H9 (cell line): Measurements from ENCODE around the gene GATAD1. TPM values are rescaled to one million over a fixed set of nuclear protein-coding genes. Genes with fewer than 3 reads are reported as not detected.

Experiments
- DNase-seq: peaks from one replicate; pipeline ENCODE4 v3.0.0-alpha.2; 2017
- H2AFZ ChIP-seq: one replicate; pipeline ENCODE4 v1.6.1; 2013; ENCODE audit warnings: mild to moderate bottlenecking, low read length, control low read depth, moderate library complexity
- H2AK5ac ChIP-seq: 2 replicates; pipeline ENCODE4 v1.6.1; 2013; ENCODE audit warnings: low read length, control low read depth, mixed read lengths; ENCODE audit not compliant: insufficient read length
- H2BK120ac ChIP-seq: one replicate; pipeline ENCODE4 v1.6.1; 2013; ENCODE audit warnings: low read depth, mild to moderate bottlenecking, low read length, control low read depth, inconsistent platforms; ENCODE audit not compliant: poor library complexity, severe bottlenecking
- H2BK12ac ChIP-seq: 2 replicates; pipeline ENCODE4 v1.6.1; 2013; ENCODE audit warnings: low read length, control low read depth, mixed read lengths, low read depth; ENCODE audit not compliant: insufficient read length
- H2BK15ac ChIP-seq: 2 replicates; pipeline ENCODE4 v1.6.1; 2013; ENCODE audit warnings: low read depth, low read length, control low read depth
- H2BK20ac ChIP-seq: one replicate; pipeline ENCODE4 v1.6.1; 2013; ENCODE audit warnings: low read depth, mild to moderate bottlenecking, low read length, control low read depth, inconsistent platforms; ENCODE audit not compliant: poor library complexity, severe bottlenecking
- H2BK5ac ChIP-seq: 2 replicates; pipeline ENCODE4 v1.6.1; 2013; ENCODE audit warnings: low read length, control low read depth, mixed read lengths; ENCODE audit not compliant: insufficient read length
- H3K14ac ChIP-seq: 2 replicates; pipeline ENCODE4 v1.6.1; 2013; ENCODE audit warnings: low read length, control low read depth; ENCODE audit not compliant: insufficient read depth
- H3K18ac ChIP-seq: 2 replicates; pipeline ENCODE4 v1.6.1; 2013; ENCODE audit warnings: low read depth, mild to moderate bottlenecking, mixed read lengths, low read length, control low read depth; ENCODE audit not compliant: insufficient read length
- H3K23ac ChIP-seq: 2 replicates; pipeline ENCODE4 v1.6.1; 2013; ENCODE audit warnings: low read length, control low read depth, mixed read lengths, low read depth; ENCODE audit not compliant: insufficient read length
- H3K23me2 ChIP-seq: 2 replicates; pipeline ENCODE4 v1.6.1; 2013; ENCODE audit warnings: low read depth, mild to moderate bottlenecking, mixed read lengths, low read length, control low read depth; ENCODE audit not compliant: insufficient read length, poor library complexity, severe bottlenecking
- H3K27ac ChIP-seq: 2 replicates; pipeline ENCODE4 v1.5.1; 2013; ENCODE audit warnings: low read length, control low read depth, mixed read lengths, low read depth; ENCODE audit not compliant: insufficient read length
- H3K27me3 ChIP-seq: 2 replicates; pipeline ENCODE4 v1.6.1; 2013; ENCODE audit warnings: low read length, control low read depth, inconsistent platforms; ENCODE audit not compliant: insufficient read depth
- H3K4ac ChIP-seq: 2 replicates; pipeline ENCODE4 v1.6.1; 2013; ENCODE audit warnings: low read depth, mild to moderate bottlenecking, control low read depth, inconsistent platforms, low read length, moderate library complexity
- H3K4me1 ChIP-seq: 2 replicates; pipeline ENCODE4 v1.6.1; 2013; ENCODE audit warnings: low read length, control low read depth, inconsistent platforms; ENCODE audit not compliant: insufficient read depth
- H3K4me2 ChIP-seq: 2 replicates; pipeline ENCODE4 v1.6.1; 2013; ENCODE audit warnings: low read length, control low read depth, mixed read lengths; ENCODE audit not compliant: insufficient read length, insufficient read depth
- H3K56ac ChIP-seq: 2 replicates; pipeline ENCODE4 v1.6.1; 2013; ENCODE audit warnings: low read depth, mild to moderate bottlenecking, mixed read lengths, low read length, control low read depth; ENCODE audit not compliant: insufficient read length
- H3K79me1 ChIP-seq: 2 replicates; pipeline ENCODE4 v1.6.1; 2013; ENCODE audit warnings: low read depth, mild to moderate bottlenecking, moderate library complexity, low read length, control low read depth, inconsistent platforms; ENCODE audit not compliant: insufficient read depth, poor library complexity, severe bottlenecking
- H3K79me2 ChIP-seq: 2 replicates; pipeline ENCODE4 v1.6.1; 2013; ENCODE audit warnings: low read length, control low read depth, inconsistent platforms; ENCODE audit not compliant: insufficient read depth
- H3K9ac ChIP-seq: 2 replicates; pipeline ENCODE4 v1.6.1; 2013; ENCODE audit warnings: low read length, control low read depth, mixed read lengths; ENCODE audit not compliant: insufficient read length; ENCODE audit errors: extremely low read depth
- H3K9me3 ChIP-seq: one replicate; pipeline ENCODE4 v1.6.1; 2013; ENCODE audit warnings: low read depth, low read length, inconsistent platforms; ENCODE audit not compliant: control insufficient read depth
- H3T11ph ChIP-seq: one replicate; pipeline ENCODE4 v1.6.1; 2013; ENCODE audit warnings: mild to moderate bottlenecking, low read length, control low read depth, inconsistent platforms
- H4K20me1 ChIP-seq: one replicate; pipeline ENCODE4 v1.6.1; 2013; ENCODE audit not compliant: control insufficient read depth, insufficient read length, insufficient read depth
- H4K5ac ChIP-seq: 2 replicates; pipeline ENCODE4 v1.6.1; 2013; ENCODE audit warnings: low read depth, mild to moderate bottlenecking, mixed read lengths, low read length, control low read depth; ENCODE audit not compliant: insufficient read length
- H4K8ac ChIP-seq: replicated peaks from 2 replicates; pipeline ENCODE4 v1.6.1; 2013; ENCODE audit warnings: low read length, control low read depth, mixed read lengths, low read depth; ENCODE audit not compliant: insufficient read length
- H4K91ac ChIP-seq: 2 replicates; pipeline ENCODE4 v1.6.1; 2013; ENCODE audit warnings: low read depth, mild to moderate bottlenecking, moderate library complexity, mixed read lengths, low read length, control low read depth; ENCODE audit not compliant: insufficient read length
- H3K27ac Mint-ChIP-seq, 3 experiments: 2 replicates in 2 of 3; 3 replicates in 1 of 3; pipeline ENCODE4 v1.8.0; 2020 to 2021; ENCODE audit warnings: mixed read lengths in 3 of 3, mild to moderate bottlenecking in 1 of 3, moderate library complexity in 1 of 3
- H3K27me3 Mint-ChIP-seq: 2 replicates; pipeline ENCODE4 v1.8.0; 2021; ENCODE audit warnings: low read depth, mild to moderate bottlenecking, moderate library complexity, mixed read lengths
- H3K36me3 Mint-ChIP-seq, 3 experiments: 2 replicates in 2 of 3; 3 replicates in 1 of 3; pipeline ENCODE4 v1.8.0; 2020 to 2021; ENCODE audit warnings: low read depth in 3 of 3, mixed read lengths in 3 of 3; ENCODE audit not compliant: insufficient read depth in 1 of 3
- H3K4me1 Mint-ChIP-seq, 2 experiments: 2 replicates each; pipeline ENCODE4 v1.8.0; 2020; ENCODE audit warnings: mixed read lengths in 2 of 2
- H3K4me3 Mint-ChIP-seq, 2 experiments: 2 replicates in 1 of 2; 3 replicates in 1 of 2; pipeline ENCODE4 v1.8.0; 2020 to 2021; ENCODE audit warnings: mild to moderate bottlenecking in 2 of 2, mixed read lengths in 2 of 2, moderate library complexity in 1 of 2
- H3K9me3 Mint-ChIP-seq, 2 experiments: 2 replicates in 1 of 2; 3 replicates in 1 of 2; pipeline ENCODE4 v1.8.0; 2020; ENCODE audit warnings: mild to moderate bottlenecking in 2 of 2, mixed read lengths in 2 of 2, moderate library complexity in 1 of 2
- CTCF ChIP-seq: fragments of 200-600 bp; sonication (generic); conservative IDR thresholded peaks from 3 replicates; pipeline ENCODE4 v1.8.0; 2021; ENCODE audit warnings: antibody characterized with exemption, mild to moderate bottlenecking
- WGBS: extraction: QIAGEN DNeasy Blood & Tissue Kit; methylation state at CpG from one replicate; pipeline ENCODE4 v1.1.7; 2013; ENCODE audit warnings: missing lambda C conversion rate, low lambda C conversion rate, mixed read lengths; ENCODE audit not compliant: insufficient read length; ENCODE audit errors: extremely low coverage; 5-methylcytosine and 5-hydroxymethylcytosine counted together
- total RNA-seq: library from RNA; stranded (reverse); gene quantifications from 2 replicates; pipeline ENCODE4 v1.2.1, GENCODE V29; 2021

Gene GATAD1
- total RNA-seq, 1 experiment from 2014 or later, result 36.5 TPM

- no CpG with 5 or more reads among the region's 11 CpGs for WGBS
- no peak overlapping the region for H2BK120ac ChIP-seq
- Mint-ChIP-seq H3K9me3 (peaks cover 0 to under 1% of the 10 kb centered on the region in 2 experiments; a peak in 2 of 5 replicates), H3K4me3 (peak overlapping the region; percentile 76 to 86), H3K27ac (peak overlapping the region in 2 of 3 experiments; percentile 58 to 62; a peak in 3 of 7 replicates), H3K4me1 (peaks cover 8 to 9% of the 10 kb centered on the region in 2 experiments), H3K27me3 (no peaks in the 10 kb centered on the region), H3K36me3 (peaks cover 15 to 42% (median 35%) of the 10 kb centered on the region in 3 experiments)
- H4K8ac ChIP-seq, result no peak overlapping the region
- H3K9me3 ChIP-seq, result no peaks in the 10 kb centered on the region
- no peaks in the 10 kb centered on the region for H3K4me1 ChIP-seq
- no peaks in the 10 kb centered on the region for H3K79me2 ChIP-seq
- no peak overlapping the region for H2BK5ac ChIP-seq
- no peak overlapping the region for H3K14ac ChIP-seq
- no peak overlapping the region for H2AFZ ChIP-seq
- H4K91ac ChIP-seq, result no peak overlapping the region
- peak overlapping the region; percentile 82 for H3K4me2 ChIP-seq
- H2BK15ac ChIP-seq, result no peak overlapping the region
- peaks cover 5% of the 10 kb centered on the region for H3K23me2 ChIP-seq
- no peak overlapping the region for H3K56ac ChIP-seq
- no peak for DNase-seq
- H3K23ac ChIP-seq, result no peak overlapping the region
- no peak overlapping the region for H2BK20ac ChIP-seq
- peak; percentile 29; the same call in 1 of the 3 replicates for TF ChIP-seq CTCF
- no peak overlapping the region for H3K18ac ChIP-seq
- peaks cover 2% of the 10 kb centered on the region for H4K20me1 ChIP-seq
- no peaks in the 10 kb centered on the region for H3K79me1 ChIP-seq
- no peak overlapping the region for H2BK12ac ChIP-seq
- H2AK5ac ChIP-seq, result no peak overlapping the region
- no peak overlapping the region for H3K27ac ChIP-seq
- no peak overlapping the region for H3K4ac ChIP-seq
- peak overlapping the region; percentile 94 for H3K9ac ChIP-seq
- H4K5ac ChIP-seq, result no peak overlapping the region
- H3T11ph ChIP-seq, result no peak overlapping the region
- H3K27me3 ChIP-seq, result no peaks in the 10 kb centered on the region
These were observed 994 bp downstream of the GATAD1 start for GRCh38 chr7:92448205-92448747.
